CD4-positive, alpha-beta T cell (primary cell): ENCODE data around the gene ZBTB20. TPM values are rescaled to one million over a fixed set of nuclear protein-coding genes. Genes with fewer than 3 reads are reported as not detected.

ENCODE experiments used
- ATAC-seq: fragments of 200-7000 bp; cut with Tn5 transposase; one replicate; pipeline ENCODE4 v1.10.0; 2022; ENCODE audit warnings: mild to moderate bottlenecking; ENCODE audit not compliant: poor library complexity
- CTCF ChIA-PET: fragments of 350-600 bp; sonication (Branson Sonifier 250); formaldehyde crosslinking; loops from one replicate; lab custom pipeline; 2021; ENCODE audit warnings: antibody characterized with exemption, inconsistent platforms; lab: Charles Lee
- POLR2A ChIA-PET: fragments of 350-600 bp; sonication (Branson Sonifier 250); formaldehyde crosslinking; loops from one replicate; lab custom pipeline; 2021; ENCODE audit warnings: antibody characterized with exemption, inconsistent platforms; lab: Charles Lee
- DNase-seq, 14 experiments: peaks; one replicate each; pipeline ENCODE4 v3.0.0-alpha.2; 2013 to 2020; ENCODE audit warnings: mixed read lengths in 2 of 14
- H3K27ac ChIP-seq, 2 donors: one replicate each; pipeline versions ENCODE4 v1.5.1 to v1.7.0; 2013; ENCODE audit warnings: low read length in 2 of 2, low read depth in 1 of 2, mild to moderate bottlenecking in 1 of 2
- H3K27me3 ChIP-seq, 2 experiments: 1 replicate in 1 of 2; 2 replicates in 1 of 2; pipeline versions ENCODE4 v1.6.1 to v1.7.0; 2013; ENCODE audit warnings: low read length in 2 of 2, control low read depth in 1 of 2, mild to moderate bottlenecking in 1 of 2, moderate library complexity in 1 of 2; ENCODE audit not compliant: insufficient read depth in 2 of 2, control insufficient read depth in 1 of 2
- H3K36me3 ChIP-seq: one replicate; pipeline ENCODE4 v1.6.1; 2013; ENCODE audit warnings: low read length, control low read depth; ENCODE audit not compliant: insufficient read depth
- H3K4me1 ChIP-seq: one replicate; pipeline ENCODE4 v1.6.1; 2013; ENCODE audit warnings: low read length, control low read depth; ENCODE audit not compliant: insufficient read depth
- H3K4me3 ChIP-seq: one replicate; pipeline ENCODE4 v1.5.1; 2013; ENCODE audit warnings: mild to moderate bottlenecking, low read length, moderate library complexity
- H3K9me3 ChIP-seq, 2 experiments: 1 replicate in 1 of 2; 2 replicates in 1 of 2; pipeline versions ENCODE4 v1.6.1 to v1.7.0; 2013; ENCODE audit warnings: low read length in 2 of 2, mild to moderate bottlenecking in 2 of 2, control low read depth in 1 of 2, moderate library complexity in 1 of 2; ENCODE audit not compliant: control insufficient read depth in 1 of 2, insufficient read depth in 1 of 2
- H3K27ac Mint-ChIP-seq: one replicate; pipeline ENCODE4 v1.8.0; 2020; ENCODE audit warnings: mixed read lengths
- H3K27me3 Mint-ChIP-seq: one replicate; pipeline ENCODE4 v1.8.0; 2021; ENCODE audit warnings: mixed read lengths
- H3K36me3 Mint-ChIP-seq: one replicate; pipeline ENCODE4 v1.8.0; 2021; ENCODE audit warnings: low read depth, mixed read lengths
- H3K4me1 Mint-ChIP-seq: one replicate; pipeline ENCODE4 v1.8.0; 2021; ENCODE audit warnings: low read depth, mixed read lengths
- H3K4me3 Mint-ChIP-seq: one replicate; pipeline ENCODE4 v1.8.0; 2020; ENCODE audit warnings: mild to moderate bottlenecking, mixed read lengths
- H3K9me3 Mint-ChIP-seq: one replicate; pipeline ENCODE4 v1.8.0; 2020; ENCODE audit warnings: mixed read lengths
- intact Hi-C, 2 experiments: fragments of 100-400 bp; cut with DNase I in 1 of 2; cut with micrococcal nuclease in 1 of 2; formaldehyde crosslinking; loops; one replicate each; pipeline versions ENCODE4 v1.15.1 to v1.9.0; 2023 to 2025; cut with DNase I, micrococcal nuclease
- total RNA-seq, 174 experiments: library from RNA in 2 of 174; stranded (reverse) in 2 of 174; gene quantifications; one replicate each; pipeline ENCODE4 v1.2.3 and lab custom pipeline; 2021 to 2026
- TF ChIP-seq, protein P1 (sequence below): fragments of 200-600 bp; IDR thresholded peaks from one replicate; pipeline ENCODE4 v1.8.0; 2022; ENCODE audit warnings: antibody characterized with exemption, mild to moderate bottlenecking

The ZBTB20 gene
- total RNA-seq, 2 experiments from 2014 or later, result 41.6 to 47.4 TPM

DNA sequence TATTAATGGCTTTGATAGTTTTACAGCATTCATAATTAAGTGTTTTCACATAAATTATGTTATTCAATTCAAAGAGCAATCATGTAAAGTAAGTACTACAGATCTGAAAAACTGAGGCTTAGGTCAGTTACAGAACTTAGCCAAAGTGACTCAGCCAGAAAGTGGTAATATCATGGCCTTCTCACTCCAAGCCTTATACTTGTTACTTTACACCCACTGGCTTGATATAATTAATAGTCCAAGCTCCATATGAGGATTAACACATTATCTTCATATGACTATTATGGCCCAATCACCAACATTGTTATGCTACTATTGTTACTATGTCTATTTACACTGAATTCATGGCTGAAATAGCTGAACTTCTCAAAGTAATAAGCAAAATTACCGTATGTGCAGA, 802.6 kb downstream of the ZBTB20 start:
- Mint-ChIP-seq H3K9me3 (no peaks in the 10 kb centered on the region), H3K4me1 (no peaks in the 10 kb centered on the region), H3K36me3 (peaks cover 77% of the 10 kb centered on the region), H3K27ac (no peak overlapping the region), H3K4me3 (no peak overlapping the region), H3K27me3 (no peaks in the 10 kb centered on the region)
- TF ChIP-seq, protein P1, sequence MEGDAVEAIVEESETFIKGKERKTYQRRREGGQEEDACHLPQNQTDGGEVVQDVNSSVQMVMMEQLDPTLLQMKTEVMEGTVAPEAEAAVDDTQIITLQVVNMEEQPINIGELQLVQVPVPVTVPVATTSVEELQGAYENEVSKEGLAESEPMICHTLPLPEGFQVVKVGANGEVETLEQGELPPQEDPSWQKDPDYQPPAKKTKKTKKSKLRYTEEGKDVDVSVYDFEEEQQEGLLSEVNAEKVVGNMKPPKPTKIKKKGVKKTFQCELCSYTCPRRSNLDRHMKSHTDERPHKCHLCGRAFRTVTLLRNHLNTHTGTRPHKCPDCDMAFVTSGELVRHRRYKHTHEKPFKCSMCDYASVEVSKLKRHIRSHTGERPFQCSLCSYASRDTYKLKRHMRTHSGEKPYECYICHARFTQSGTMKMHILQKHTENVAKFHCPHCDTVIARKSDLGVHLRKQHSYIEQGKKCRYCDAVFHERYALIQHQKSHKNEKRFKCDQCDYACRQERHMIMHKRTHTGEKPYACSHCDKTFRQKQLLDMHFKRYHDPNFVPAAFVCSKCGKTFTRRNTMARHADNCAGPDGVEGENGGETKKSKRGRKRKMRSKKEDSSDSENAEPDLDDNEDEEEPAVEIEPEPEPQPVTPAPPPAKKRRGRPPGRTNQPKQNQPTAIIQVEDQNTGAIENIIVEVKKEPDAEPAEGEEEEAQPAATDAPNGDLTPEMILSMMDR, result no peak
- ATAC-seq, result no peak
- Histone ChIP-seq H3K27ac (no peak overlapping the region), H3K9me3 (no peaks in the 10 kb centered on the region), H3K4me1 (no peaks in the 10 kb centered on the region), H3K27me3 (no peaks in the 10 kb centered on the region), H3K4me3 (no peak overlapping the region), H3K36me3 (peaks cover 18% of the 10 kb centered on the region)
- ChIA-PET POLR2A (no interaction called here), CTCF (interaction anchor here (0.6 to 1.7 kb wide), 3 partner anchors 14 to 71 kb away, joined by 3 read pairs; no protein-coding TSS in a partner anchor)
- no peak for DNase-seq
- intact Hi-C loops, result no loop called here

DNA sequence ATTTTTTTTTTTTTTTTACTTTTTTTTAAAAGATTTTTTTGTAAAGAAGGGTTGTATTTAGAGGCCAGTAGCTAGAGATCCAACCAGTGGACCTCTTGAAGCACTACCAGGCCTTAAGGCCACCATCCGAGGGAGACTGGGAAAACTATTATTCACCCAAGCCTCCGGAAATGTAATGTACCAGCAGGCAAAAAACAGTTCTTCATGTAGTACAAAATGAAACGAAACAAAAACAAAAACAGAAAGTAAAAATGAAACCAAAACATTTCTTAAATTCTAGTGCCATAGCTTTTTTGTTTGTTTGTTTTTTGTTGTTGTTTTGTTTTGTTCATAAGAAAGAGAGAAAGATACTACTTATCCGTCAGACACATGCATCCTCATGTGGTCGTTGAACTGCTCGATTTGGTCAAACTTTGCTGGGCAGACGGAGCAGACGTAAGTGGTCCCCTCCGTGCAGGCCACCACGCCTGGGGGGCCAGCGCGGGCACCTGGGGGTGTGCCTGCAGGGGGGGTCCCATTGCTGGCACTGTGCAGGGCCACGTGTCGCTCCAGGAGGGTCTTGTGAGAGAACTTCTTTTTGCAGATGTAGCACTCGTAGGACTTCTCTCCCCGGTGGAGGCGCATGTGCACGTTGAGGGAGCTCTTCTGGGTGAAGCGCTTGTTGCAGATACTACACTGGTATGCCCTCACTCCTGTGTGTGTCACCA, 808.3 kb downstream of the ZBTB20 start:
- Mint-ChIP-seq H3K4me3 (no peak overlapping the region), H3K27me3 (no peaks in the 10 kb centered on the region), H3K27ac (no peak overlapping the region), H3K36me3 (peaks cover 76% of the 10 kb centered on the region), H3K9me3 (no peaks in the 10 kb centered on the region), H3K4me1 (peaks cover 14% of the 10 kb centered on the region)
- Histone ChIP-seq H3K4me1 (peaks cover 18% of the 10 kb centered on the region), H3K9me3 (peaks cover 0 to 4% of the 10 kb centered on the region in 2 experiments), H3K4me3 (peak overlapping the region; percentile 4), H3K36me3 (peaks cover 11% of the 10 kb centered on the region), H3K27ac (peak overlapping the region in 1 of 2 donors; percentile 40), H3K27me3 (no peaks in the 10 kb centered on the region)
- TF ChIP-seq, protein P1, result no peak
- ATAC-seq, result no peak
- CTCF ChIA-PET, result interaction anchor here (0.9 kb wide), 1 partner anchor 10 kb away, joined by 4 read pairs; no protein-coding TSS in a partner anchor
- POLR2A ChIA-PET, result interaction anchor here (0.8 kb wide), 3 partner anchors 31 to 125 kb away, joined by 3 to 5 read pairs (median 4); no protein-coding TSS in a partner anchor
- DNase-seq, result peak in 2 of 14 experiments; percentile 23 to 70
- intact Hi-C loops, result loop anchor here in 1 of 2 experiments (5.0 kb wide), 1 partner anchor 47 kb away; the partner anchor contains the start of gene TIGIT

DNA sequence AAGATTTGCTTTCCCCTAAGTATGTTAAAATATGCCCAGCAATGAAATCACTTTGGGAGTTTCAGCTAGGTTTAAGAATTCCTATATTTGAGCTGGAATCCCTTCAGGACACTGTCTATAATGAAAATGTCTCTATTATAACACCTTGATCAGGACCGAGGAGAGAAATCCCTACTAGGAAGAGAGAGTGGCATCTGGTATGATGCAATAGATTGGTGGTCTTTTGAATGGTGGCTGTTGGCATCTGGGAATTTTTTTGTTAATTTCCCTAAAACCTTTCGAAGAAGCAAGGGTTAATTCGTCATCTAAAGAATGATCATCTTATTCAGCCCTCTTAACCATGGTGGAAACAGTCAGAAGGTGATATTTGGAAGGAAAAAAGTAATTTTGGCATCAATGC, 810.2 kb downstream of the ZBTB20 start:
- intact Hi-C loops, result loop anchor here in 1 of 2 experiments (1.0 to 5.0 kb wide), 2 partner anchors 45 to 185 kb away; partner anchors contain the start of gene TIGIT
- Histone ChIP-seq H3K27ac (no peak overlapping the region), H3K4me1 (peaks cover 26% of the 10 kb centered on the region), H3K9me3 (peaks cover 0 to 4% of the 10 kb centered on the region in 2 experiments), H3K36me3 (peaks cover 8% of the 10 kb centered on the region), H3K4me3 (no peak overlapping the region), H3K27me3 (no peaks in the 10 kb centered on the region)
- H3K36me3 Mint-ChIP-seq, result peaks cover 69% of the 10 kb centered on the region
- no peak for ATAC-seq
- CTCF ChIA-PET, result interaction anchor here (1.0 to 1.8 kb wide), 3 partner anchors 32 to 123 kb away, joined by 3 to 4 read pairs (median 3); no protein-coding TSS in a partner anchor
- no peaks in the 10 kb centered on the region for H3K27me3 Mint-ChIP-seq
- TF ChIP-seq, protein P1, result no peak
- H3K27ac Mint-ChIP-seq, result no peak overlapping the region
- POLR2A ChIA-PET, result no interaction called here
- no peak overlapping the region for H3K4me3 Mint-ChIP-seq
- H3K4me1 Mint-ChIP-seq, result peaks cover 30% of the 10 kb centered on the region
- DNase-seq, result no peak
- no peaks in the 10 kb centered on the region for H3K9me3 Mint-ChIP-seq
